GOT3 (cell line): ENCODE measurements around the gene KCTD11.
"Not testable (repeated sequence)": the region's sequence is repeated elsewhere in the genome, so short reads cannot be mapped to it uniquely, and the experiment has no call there.

Experiments used
- DNase-seq: peaks from one replicate; lab custom pipeline; 2025; ENCODE audit warnings: mixed read lengths; lab: John Stamatoyannopoulos, UW

KCTD11 gene

DNA sequence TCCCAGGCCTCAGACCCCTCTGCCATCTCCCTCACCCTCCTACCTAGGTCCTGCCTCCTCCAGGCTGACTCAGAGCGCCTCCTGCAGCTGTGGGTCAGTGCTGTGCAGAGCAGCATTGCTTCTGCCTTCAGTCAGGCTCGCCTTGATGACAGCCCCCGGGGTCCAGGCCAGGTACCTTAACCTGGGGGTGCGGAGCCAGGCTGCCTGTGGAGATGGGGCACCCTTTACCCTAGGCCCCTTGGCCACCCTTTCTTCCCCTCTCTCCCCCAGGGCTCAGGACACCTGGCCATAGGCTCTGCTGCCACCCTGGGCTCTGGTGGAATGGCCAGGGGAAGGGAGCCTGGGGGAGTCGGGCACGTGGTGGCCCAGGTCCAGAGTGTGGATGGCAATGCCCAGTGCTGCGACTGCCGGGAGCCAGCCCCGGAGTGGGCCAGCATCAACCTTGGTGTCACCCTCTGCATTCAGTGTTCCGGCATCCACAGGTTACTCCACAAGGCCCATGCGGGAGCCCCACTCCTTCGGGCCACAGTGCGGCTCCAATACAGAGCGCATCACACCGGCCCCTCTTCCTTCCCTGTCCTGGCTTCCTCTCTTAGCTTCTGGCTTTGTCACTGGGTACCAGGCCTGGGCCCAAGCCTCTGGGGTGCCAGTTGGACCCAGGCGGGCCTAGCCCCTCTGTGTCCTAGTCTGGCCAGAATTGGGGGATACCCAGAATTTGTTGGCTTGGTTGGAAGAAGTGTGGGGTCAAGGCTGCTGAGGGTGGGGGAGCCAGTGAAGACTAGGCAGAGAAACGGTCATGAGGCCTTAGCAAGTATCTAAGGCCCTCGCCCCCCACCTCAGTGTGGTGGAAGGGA is 5.0 kb upstream of the KCTD11 start:
- DNase-seq = no peak

DNA sequence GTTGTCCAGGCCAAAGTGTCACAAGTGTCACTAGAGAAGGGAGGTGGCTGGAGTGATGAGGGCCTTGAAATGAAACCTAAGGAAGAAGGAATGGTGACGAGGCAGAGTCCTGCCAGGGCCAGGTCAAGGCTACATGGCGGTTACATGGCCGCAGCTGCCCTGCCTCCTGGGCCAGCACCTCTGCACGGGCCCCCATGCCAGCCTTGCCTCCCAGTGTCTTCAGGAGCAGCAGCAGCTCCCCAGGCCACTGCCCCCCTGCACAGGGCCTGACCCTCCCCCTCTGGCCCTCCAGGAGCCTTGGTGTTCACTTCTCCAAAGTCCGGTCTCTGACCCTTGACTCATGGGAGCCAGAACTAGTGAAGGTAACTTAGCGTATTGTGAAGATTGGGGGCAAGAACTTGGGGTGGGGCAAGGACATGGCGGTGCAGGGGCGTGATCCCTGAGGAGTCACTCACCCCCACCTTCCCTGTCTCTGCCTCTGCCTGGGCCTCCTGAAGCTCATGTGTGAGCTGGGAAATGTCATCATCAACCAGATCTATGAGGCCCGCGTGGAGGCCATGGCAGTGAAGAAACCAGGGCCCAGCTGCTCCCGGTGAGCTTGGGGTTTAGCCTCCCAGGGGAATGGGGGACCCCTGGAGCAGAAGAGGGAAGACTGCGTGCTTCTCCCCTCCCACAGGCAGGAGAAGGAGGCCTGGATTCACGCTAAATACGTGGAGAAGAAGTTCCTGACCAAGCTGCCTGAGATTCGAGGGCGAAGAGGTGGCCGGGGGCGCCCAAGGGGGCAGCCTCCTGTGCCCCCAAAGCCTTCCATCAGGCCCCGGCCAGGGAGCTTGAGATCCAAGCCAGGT is 4.1 kb upstream of the KCTD11 start:
- no peak for DNase-seq

DNA sequence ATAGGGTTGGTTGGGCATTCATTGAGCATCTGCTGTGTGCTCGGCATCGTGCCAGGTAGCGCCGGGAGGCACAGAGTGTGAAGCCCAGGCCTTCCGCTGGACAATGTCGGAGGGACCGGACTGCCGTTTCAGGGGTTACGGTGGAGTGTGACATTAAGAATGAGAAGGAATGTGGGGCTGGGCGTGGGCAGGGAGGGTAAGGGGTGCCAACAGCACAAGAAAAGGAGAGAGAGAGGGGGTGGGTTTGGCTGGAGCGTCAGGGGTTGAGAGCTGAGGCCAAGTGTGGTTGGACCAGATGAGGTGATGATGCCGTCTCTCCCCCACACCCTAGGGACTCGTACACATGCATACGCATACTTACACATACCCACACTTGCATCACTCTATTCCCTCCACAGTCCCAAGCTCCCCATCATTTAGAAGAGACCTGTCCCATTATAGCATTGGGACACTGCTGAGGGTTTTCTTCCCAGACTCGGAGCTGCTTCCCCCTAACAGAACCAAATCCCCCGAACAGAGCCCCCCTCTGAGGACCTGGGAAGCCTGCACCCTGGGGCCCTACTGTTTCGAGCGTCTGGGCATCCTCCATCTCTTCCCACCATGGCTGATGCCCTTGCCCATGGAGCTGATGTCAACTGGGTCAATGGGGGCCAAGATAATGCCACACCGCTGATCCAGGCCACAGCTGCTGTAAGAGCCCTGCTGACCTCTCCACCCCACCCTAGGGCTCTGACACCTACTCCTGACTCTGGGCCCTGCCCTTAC is 3.3 kb upstream of the KCTD11 start:
- DNase-seq = no peak

DNA sequence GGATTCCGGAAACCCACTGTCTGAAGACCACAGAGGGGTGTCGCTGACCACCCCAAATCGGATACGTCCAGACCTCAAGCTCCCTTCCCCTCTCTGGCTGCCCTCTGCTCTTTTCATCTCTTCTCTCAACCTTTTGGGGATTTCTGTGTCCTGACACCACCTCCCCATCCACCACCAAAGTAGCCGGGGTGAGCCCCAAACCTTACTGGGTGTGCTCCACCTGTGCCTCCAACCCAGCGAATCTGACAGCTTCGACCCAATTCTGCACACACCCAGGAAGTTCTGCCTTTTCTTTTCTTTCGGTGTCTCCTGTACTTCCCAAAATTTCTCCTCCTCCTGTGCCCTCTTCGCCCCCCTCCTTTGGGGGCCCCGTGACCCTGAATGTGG is 534 bp downstream of the KCTD11 start:
- no peak for DNase-seq

DNA sequence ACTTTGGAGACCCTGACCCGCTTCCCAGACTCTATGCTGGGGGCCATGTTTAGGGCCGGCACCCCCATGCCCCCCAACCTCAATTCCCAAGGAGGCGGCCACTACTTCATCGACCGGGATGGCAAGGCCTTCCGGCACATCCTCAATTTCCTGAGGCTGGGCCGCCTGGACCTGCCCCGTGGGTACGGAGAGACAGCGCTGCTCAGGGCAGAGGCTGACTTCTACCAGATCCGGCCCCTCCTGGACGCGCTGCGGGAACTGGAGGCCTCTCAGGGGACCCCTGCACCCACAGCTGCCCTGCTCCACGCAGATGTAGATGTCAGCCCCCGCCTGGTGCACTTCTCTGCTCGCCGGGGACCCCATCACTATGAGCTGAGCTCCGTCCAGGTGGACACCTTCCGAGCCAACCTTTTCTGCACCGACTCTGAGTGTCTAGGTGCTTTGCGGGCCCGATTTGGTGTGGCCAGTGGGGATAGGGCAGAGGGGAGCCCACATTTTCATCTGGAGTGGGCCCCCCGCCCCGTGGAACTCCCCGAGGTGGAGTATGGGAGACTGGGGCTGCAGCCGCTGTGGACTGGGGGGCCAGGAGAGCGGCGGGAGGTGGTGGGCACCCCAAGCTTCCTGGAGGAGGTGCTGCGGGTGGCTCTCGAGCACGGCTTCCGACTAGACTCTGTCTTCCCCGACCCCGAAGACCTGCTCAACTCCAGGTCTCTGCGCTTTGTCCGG is 1.1 kb downstream of the KCTD11 start:
- DNase-seq = no peak

DNA sequence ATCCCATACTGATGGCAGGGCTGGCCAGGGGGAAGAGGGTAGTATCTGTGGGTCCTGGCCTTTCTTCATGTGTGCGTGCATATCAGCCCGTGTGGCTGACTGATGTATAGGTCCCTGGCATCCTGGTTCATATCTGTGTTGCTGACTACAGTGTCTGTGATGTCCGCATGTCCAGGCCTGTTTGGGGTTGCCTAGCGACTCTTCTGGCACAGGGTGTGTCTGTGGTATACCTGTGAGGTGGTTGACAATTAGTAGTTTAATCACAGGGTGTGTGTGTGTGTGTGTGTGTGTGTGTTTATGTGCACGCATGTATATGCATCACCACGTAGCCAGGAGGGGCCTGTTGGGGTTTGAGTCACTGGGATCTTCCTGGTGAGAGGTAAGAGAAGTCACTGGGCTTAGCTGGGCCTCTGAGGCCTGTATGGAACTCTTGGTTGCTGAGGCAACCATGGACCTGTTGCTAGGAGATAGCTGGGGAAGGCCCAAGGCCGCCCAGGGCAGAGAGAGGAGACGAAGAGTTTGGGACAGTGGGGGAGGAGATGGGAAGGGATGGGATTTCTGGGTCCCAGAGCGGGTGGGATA is 2.4 kb downstream of the KCTD11 start:
- no peak for DNase-seq

DNA sequence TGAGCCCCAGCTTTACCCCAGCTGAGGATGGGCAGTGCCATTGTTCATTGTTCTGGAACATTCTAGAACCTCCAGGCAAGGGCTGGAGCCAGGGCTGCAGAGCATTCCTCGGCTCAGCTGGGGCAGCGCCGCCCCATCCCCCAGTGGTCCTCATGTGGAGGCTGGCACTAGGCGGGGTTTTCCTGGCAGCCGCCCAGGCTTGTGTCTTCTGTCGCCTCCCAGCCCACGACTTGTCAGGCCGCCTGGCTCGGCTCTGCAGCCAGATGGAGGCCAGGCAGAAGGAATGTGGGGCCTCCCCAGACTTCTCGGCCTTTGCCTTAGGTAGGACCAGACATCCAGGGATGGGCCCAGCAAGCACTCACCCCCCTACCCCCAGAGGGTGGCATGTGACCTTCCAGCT is 3.1 kb downstream of the KCTD11 start, which contains the start of gene TMEM95:
TMEM95 (plus strand) TSS at position 104 of the 400 bp plus-strand sequence; CDS start at position 153, 49 bp downstream.
- no peak for DNase-seq

DNA sequence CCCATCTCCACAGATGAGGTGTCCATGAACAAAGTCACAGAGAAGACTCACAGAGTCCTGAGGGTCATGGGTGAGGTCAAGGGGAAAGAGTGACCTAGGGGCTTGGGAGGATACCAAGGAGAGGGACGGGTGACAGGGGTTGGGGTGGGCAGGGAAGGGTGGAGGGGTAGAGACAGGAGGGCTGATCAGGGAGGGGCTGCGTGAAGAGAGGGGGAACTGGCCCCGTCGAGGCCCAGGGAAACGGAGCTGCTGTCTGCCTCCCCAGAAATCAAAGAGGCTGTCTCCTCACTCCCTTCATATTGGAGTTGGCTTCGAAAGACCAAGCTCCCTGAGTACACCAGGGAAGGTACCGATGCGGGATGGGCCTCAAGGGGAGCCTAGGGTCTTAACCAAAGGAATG is 3.6 kb downstream of the KCTD11 start:
- DNase-seq = no peak

DNA sequence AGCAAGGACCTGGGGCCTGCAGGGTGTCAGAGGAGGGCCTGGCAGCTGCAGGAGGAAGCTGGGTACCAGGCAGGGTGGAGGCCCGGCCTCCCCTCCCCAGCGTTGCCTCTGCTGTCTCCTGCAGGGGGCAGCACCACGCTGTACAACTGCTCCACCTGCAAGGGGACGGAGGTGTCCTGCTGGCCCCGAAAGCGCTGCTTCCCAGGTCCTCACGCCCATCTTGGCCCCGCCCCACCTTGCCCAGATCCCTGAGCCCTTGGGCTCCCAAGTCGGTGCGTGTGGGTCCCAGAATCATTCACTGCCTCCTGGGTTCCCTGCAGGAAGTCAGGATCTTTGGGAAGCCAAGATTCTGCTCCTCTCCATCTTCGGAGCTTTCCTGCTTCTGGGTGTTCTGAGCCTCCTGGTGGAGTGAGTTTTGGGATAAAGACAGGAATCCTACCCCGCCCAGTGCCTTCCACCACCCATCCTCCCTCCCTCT is 4.1 kb downstream of the KCTD11 start:
- DNase-seq = no peak

DNA sequence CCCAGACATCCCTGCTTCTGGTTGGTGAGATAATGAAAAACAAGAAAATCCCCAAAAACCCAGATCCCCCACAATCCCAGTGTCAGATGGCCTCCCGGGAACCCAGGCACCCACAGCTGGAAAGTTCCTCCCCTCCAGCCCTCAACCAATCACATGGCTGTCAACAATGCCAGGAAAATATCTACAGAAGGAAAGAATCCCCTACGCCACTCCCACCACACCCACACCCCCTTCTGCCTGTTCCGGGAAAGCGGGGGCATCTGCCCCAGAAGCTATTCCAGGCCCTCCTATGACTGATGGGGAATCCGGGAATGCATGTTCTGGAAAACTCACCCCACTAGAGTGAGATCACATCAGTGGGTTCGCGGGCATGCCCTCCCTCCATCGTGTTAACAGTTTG is 4.8 kb downstream of the KCTD11 start:
- no peak for DNase-seq

DNA sequence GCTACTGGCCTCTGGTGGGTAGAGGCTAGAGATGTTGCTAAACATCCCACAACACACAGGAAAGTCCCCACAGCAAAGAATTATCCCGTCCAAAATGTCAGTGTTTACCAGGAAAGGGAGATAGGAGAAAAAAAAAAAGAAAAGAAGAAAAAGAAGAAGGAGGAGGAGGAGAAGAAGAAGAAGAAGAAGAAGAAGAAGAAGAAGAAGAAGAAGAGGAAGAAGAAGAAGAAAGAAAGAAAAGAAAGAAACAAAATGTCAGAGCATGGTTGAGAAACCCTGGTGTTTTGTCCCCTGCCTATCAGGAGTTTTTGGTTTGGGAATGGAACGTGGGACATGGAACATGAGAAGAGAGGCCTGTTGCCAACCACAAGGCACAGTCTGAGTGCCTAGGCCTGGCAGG is 5.4 kb downstream of the KCTD11 start:
- DNase-seq = no peak

DNA sequence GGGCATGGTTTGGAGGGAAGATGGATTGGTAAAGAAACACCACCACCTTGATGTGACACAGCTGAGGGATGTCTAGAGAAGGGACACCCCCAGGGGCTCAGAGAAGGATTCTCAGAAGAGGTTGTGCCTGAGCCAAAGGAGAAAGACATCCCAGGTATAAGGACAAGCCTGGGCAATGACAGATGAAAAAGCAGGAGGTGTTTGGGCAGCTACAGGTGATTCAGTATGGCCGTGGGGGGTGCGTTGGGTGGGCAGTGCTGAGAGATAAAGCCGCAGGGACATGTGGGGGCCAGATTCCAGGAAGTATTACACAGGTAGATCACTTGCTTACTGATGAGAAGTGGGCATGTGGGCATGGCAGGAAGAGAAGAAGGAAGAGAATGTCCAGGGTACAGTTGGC is 9.9 kb downstream of the KCTD11 start:
- DNase-seq = no peak

DNA sequence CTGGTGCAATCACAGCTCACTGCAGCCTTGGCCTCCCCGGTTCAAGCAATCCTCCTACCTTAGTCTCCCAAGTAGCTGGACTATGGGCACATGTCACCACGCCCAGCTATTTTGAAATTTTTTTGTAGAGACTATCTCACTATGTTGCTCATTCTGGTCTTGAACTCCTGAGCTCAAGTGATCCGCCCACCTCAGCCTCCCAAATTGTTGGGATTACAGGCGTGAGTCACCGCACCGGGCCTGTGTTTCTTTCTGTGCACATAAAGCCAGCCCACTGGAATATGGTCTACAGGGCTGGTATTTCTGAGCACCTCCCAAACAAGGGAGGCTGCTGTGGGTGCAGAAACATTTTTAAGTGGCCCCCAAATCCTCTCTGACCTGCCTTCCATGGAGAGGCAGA is 11.3 kb downstream of the KCTD11 start:
- no peak for DNase-seq

DNA sequence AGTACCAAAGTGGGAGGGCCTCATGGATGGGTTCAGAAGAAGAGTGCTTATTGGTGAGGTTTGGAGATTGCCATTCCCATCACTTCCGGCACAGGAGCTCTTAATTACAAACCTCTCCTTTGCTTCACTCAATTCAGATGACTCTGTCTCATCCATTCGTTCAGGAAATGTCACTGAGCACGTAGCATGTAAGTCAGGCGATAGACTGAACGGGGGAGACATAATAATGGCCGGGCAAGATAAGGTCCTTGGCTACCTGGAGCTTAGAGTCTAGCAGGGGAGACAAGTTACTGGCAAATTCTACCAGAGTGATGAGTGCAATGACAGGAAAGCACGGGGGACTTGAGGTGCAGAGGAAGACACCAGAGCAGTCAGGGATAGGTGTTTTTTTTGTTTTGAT is 14.0 kb downstream of the KCTD11 start:
- DNase-seq = not testable (repeated sequence)

DNA sequence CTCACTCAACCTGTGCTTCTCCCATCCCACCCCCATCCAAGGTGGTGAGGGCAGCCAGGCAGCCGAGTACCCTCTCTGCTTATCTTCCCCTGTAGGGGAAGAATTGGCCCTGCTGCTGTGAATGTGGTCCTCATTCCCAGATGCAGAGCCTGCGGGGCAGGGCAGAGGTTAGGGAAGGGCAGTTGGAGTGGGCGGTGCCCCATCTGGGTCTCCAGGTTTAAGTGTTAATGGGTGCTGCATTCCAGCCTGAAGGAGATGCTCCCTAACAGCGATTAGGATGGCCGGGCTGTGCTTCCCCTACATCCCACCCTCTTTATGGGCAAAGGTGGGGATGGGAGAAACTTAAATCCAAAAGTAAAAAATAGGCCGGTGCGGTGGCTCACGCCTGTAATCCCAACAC is 15.1 kb downstream of the KCTD11 start:
- DNase-seq = no peak

DNA sequence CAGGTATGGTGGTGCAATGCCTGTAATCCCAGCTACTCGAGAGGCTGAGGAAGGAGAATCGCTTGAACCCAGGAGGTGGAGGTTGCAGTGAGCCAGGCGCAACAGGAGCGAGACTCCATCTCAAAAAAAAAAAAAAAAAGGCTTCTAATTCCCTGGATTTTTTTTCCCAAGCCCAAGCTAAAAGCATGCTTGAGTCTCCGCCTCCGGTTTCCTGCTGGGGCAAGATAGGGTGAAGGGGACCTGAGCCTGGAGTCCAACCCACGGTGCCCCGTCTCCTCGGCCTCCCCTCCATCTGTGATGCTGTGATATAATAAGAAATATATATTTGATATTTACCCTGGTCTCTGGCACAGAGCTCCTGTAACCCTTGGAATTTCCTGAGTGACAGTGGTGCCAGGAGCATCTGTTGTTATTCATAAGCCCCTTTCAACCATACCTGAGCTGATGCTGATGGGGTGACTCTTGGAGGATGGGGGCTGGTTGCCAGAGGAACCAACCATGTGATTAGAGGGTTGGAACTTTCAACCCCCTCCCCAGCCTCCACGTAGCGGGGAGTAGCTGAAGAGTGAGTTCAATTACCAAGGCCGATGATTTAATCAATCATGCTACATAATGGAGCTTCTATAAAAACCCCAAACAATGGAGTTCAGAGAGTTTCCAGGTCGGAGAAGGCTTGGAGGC is 16.1 kb downstream of the KCTD11 start:
- no peak for DNase-seq

DNA sequence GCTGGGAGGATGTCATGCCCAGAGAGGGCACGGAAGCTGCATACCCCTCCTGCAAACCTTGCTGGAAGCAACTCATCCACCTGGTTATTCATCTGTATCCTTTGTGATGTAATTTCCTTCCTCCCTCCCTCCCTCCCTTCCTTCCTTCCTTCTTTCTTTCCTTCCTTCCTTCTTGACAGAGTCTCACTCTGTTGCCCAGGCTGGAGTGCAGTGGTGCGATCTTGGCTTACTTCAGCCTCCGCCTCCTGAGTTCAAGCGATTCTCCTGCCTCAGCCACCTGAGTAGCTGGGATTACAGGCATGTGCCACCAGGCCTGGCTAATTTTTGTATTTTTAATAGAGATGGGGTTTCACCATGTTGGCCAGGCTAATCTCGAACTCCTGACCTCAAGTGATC is 16.6 kb downstream of the KCTD11 start:
- DNase-seq = not testable (repeated sequence)

DNA sequence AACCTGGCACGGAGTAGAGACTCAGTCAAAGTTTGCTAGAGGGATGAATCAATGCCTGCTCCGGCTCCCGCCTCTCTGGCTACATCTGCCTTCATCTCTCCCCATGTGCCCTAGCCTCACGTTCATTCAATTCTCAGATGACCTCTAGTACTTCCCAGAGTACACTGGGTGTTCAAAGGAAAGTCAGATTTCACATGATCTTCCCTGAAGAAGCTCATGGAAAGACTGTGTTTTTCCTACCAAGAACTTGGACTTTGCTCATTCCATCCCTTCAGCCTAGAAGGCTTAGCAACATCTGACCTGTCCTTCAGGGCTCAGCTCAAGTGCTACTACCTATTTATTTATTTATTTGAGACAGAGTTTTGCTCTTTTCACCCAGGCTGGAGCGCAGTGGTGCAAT is 17.9 kb downstream of the KCTD11 start:
- no peak for DNase-seq

DNA sequence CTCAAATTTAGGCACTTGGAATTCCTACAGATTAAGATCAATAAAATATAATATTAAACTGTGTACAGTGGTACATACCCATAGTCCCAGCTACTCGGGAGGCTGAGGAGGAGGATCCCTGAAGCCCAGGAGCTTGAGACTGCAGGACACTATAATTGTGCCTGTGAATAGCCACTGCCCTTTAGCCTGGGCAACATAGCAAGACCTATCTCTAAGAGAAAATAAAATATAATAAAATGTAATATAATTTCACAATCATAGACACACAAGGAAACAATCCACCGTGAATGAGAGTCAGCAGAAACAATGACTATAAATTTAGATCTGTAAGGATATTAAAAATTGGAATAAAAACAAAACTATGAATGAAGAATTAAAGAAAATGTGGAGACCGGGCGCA is 18.9 kb downstream of the KCTD11 start:
- no peak for DNase-seq

DNA sequence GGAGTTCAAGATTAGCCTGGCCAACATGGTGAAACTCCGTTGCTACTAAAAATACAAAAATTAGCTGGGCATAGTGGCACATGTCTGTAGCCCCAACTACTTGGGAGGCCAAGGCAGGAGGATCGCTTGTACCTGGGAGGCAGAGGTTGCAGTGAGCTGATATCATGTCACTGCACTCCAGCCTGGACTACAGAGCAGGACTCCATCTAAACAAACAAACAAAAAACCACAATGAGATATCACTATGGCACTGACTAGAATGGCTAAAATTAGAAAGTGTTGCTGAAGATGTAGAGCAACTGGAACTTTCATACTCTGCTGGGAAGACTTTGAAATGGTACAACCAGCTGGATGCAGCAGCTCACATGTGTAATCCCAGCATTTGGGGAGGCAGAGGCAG is 22.4 kb downstream of the KCTD11 start:
- no peak for DNase-seq

DNA sequence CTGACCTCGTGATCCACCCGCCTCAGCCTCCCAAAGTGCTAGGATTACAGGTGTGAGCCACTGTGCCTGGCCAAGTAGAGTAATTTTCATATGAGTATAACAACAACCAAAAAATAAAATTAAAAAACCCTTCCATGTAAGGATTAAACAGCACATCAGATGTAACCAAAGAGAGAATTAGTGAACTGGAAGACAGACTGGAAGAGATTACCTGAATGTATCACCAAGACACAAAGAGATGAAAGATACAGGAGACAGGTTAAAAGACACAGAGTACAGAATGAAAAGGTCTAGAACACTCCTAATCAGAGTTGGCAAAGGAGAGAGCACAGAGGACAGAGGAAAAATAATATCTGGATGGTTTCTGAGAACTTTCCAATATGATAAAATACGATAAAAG is 27.2 kb downstream of the KCTD11 start:
- no peak for DNase-seq
